ENCODE measurements around the gene ABCE1.

ABCE1 gene

DNA sequence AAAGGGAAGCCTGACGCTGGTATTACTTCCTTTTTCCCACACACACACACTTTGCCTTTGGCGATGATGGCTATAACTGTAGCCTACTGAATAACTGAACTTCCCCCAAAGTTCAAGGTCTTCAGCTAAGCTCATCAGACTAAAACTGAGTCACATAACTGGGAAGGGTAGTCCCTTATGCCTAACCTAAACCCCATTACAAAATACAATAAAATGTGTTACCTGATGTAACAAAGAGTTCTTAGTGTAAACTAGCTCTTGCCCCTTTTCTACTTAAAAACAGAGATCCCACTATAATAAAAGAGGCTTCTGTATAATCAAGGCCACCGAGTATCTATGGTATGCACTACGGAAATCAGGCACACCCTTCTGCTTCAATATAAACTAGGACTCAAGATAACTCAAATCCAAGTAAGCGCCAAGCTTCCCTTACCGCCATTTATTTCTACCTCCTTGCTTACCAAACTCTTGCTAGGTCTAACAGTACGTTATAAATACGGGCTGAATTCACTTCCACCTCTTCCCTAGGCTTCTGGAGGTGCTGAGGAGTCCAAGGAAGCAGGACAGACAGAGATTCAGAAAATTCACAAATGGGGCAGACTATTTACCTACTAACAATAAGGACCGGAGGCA is 79.9 kb downstream of the ABCE1 start:
- peak; percentile 30 to 31 for DNase-seq

GRCh38 chr4:145178740-145179280 is 80.7 kb downstream of the ABCE1 start:
- no peak for DNase-seq

All from activated T-cell treated with anti-CD3 and anti-CD28 coated beads, Interleukin-2, amount 50 U/mL, for 48 hours (primary cell).